NCI-H1930 (cell line): Measurements from ENCODE around the gene SLC27A2.

Source experiments
- DNase-seq, 2 experiments: peaks; one replicate each; lab custom pipeline; 2025; lab: John Stamatoyannopoulos, UW

SLC27A2 gene

DNA sequence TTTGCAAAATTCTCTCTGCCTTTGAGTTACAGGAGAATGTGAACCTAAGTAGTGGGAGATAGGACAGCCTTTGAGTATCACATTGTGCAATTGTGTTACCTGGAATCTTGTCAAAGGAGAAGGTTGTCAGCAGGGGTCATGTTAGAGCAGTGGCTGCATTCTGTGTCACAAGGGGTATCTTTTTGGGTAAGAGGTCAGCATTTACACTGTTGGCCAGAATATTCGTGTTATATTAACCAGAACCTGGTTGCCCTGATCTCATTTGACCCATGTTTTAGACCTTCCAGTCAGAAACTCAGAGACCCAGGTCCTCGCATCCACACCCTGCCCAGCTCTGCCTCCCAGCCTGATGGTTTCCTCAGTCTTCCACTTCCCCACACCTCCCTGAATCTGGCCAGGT lies 56.3 kb downstream of the SLC27A2 start:
- no peak for DNase-seq

DNA sequence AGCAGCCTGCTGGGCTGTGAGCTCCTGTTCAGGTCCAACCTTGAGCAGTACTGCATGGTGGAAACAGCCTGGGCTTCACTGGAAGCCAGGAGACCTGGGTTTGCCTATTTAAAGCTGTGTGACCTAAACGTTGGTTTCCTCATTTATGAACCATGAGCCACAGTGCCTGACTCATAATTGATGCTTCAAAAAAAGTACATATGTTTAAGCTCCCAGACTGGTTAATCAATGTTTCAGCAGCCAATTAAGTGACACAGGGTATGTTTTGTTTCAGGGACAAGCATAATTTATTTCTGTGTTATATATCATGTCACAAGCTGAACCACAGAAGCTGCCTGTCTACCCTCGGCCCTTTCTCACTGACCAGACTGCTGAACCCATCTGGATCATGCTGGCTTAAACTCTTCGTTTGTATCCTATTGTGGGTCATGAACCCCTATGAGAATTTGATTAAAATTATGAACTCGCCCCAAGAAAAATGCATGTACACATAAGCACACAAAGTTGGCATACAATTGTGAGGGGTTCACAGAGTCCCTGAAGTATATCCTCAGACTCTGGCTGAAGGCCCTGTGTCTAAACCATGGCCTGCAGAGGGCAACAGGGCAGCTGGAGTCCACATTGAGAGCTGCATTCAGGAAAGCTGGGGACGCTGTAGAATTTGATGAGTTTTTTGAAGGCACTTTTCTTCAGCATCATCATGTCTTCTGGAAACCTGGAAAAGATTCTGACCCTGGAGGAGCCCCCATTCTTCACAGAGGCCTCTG lies 59.9 kb downstream of the SLC27A2 start:
- no peak for DNase-seq

- DNase-seq = no peak
These were observed 62.2 kb downstream of the SLC27A2 start for GRCh38 chr15:50244153-50244552.

DNA sequence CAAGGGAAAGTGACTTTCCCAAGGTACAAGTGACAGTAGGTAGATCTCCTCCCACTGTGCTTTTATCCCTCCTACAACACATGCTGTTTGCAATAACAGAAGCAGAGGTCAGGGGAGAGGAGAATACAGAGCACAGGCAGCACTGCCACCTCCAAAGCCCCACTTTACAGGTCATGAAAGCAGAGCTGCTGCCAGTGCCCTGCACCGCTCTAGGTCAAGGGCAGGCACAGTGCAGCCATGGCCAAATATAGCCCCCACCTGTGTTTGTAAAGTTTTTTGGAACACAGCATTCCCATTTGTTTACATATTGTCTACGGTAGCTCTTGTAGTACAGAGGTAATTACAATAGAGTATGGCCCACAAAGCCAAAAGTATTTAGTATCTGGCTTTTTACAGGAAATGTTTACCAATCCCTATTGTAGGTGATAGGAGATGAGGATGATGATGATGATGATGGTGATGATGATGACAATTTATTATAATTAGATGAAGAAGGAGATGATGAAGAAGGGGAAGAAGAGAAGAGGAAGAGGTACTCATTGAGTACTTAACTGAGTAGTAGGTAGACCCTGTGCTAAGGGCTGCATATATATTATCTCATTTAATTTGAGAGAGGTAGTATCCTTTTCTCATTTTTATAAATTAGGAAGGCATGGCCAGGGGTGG lies 63.1 kb downstream of the SLC27A2 start:
- no peak for DNase-seq

GRCh38 chr15:50246631-50247030 lies 64.6 kb downstream of the SLC27A2 start:
- no peak for DNase-seq

- no peak for DNase-seq
These were observed 66.0 kb downstream of the SLC27A2 start for GRCh38 chr15:50247819-50248655.

DNA sequence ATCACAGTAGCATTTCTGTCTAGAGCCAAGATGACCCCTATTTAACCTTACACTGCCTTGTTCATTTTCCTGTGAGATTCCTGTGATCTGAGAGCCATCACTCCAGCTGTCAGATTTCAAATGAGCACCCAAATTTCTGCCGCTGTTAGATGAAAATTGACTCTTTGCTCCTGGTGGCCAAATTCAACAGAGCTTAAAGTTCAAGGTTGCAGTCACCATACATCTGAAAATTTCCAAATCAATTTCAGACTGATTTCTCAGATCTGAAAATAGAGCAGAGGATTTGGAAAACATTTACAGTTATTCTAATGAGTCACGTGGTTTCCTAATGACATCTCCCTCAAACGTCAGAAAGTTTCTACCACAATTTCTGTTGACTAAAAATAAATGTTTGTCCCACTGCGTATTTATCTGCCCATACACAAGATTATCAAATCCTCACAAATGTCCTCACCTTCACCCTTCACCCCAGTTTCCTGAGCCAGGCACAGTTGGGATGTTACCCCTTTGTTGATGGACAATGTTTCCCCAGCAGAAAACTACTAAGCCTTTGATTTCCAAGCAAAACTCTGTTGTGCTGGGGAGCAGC lies 67.1 kb downstream of the SLC27A2 start:
- no peak for DNase-seq

DNA sequence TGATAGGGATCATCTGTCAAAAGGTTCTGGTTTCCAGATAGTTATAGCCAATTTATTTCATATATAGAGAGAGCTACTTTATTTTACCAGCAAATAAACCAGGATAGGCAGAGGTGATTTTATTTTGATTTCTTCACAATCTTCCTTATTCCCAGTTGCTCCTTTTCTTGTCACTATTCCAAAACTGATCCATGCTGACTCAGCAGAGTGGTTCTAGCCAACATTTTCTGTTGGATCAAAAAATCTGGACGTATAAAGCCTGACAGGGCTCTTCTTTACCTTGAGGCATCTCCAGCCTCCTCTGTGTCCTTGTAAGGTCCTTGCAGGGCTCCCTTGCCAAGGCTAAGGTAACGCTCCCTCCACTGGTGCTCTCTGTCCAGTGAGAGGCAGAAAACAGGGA lies 67.7 kb downstream of the SLC27A2 start:
- no peak for DNase-seq

- no peak for DNase-seq
These were observed 68.9 kb downstream of the SLC27A2 start for GRCh38 chr15:50250760-50251394.

DNA sequence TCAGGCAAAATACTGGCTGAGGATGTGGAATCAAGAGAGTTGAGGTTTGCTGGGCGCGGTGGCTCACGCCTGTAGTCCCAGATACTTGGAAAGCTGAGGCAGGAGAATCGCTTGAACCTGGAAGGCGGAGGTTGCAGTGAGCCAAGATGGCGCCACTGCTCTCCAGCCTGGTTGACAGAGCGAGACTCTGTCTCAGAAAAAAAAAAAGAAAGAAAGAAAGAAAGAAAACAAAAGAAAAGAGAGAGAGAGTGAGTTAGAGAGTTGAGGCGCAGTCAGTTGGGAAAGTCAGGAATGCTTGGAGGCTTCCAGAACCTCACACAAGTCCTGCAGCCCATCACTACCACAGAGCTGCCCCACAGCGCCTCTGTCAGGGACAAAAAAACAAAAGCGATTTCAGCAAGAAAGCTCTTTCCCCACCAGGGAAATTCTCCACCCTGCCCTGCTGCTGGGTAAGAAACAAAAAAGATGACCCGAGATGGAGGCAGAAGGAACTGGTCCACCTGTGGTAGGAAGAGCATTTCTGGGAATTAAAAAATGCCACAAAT lies 69.7 kb downstream of the SLC27A2 start:
- no peak for DNase-seq

DNA sequence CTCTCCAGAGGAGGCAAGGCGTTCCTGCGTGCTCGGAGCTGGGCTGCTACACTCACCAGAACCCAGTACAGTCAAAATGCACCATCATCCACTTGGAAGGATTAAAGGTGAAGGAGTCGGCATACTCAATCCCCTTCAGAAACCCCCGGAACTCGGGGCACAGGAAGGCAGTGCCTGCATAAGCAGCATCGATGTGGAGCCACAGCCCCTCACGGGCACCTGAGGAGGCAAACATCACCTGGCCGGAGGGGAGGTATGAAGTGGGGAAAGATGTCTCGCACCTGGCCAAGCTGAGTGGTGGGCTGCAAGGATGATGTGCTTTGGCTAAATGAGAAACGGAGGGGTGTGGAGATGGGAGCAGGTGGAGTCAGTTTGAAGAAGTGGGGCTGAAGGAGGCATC lies 70.6 kb downstream of the SLC27A2 start:
- DNase-seq = no peak

DNA sequence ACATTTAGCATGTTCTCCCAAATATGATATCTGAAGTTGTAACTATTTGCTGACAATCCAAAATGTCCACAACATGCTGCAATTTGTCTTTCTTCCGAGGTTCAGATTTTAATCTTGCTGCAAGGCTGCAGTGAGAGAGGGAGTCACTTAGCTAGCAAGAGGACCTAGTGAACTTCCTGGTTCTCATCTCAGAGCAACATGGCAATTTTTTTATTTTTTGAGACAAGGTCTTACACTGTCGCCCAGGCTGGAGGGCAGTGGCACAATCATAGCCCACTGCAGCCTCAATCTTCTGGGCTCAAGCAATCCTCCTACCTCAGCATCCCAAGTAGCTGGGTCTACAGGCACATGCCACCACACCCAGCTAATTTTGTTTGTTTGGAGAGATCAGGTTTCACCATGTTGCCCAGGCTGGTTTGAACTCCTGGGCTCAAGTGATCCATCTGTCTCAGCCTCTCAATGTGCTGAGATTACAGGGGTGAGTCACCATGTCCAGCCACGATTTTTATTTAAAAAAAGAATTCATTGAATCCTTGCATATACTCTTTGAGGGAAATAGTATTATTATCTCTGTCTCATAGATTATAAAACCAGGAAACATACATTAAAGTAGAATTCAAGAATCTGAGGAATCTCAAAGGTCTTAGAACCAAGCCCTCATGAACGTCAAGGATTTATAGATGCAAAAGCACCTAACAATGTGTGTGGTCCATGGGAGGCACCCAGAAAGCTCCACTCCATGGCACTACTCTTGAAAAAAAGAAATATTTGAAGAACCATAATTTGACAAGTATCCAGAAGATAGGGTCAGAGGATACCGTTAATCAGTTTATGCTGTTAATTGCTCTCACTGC lies 74.4 kb downstream of the SLC27A2 start:
- no peak for DNase-seq

DNA sequence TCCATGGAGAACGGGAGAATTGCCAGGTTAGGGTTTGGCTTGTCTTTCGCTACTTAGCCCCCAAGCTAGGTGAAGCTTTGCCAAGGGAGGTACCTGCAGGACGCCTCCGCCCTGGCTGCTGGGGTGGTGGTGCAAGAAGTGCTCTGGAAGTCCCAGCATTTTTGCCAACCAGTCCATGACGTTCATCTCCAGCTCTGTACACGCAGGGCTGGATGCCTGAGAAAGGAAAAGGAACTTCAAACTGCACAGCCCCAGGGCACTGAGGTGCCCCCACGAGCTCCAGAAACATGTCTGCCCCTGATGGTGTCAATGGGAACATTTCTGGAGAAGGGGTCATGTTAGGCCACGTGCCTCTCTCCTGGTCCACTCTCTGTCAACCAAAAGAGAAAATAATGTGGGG lies 75.3 kb downstream of the SLC27A2 start:
- no peak for DNase-seq

GRCh38 chr15:50257924-50258323 lies 75.9 kb downstream of the SLC27A2 start:
- no peak for DNase-seq

DNA sequence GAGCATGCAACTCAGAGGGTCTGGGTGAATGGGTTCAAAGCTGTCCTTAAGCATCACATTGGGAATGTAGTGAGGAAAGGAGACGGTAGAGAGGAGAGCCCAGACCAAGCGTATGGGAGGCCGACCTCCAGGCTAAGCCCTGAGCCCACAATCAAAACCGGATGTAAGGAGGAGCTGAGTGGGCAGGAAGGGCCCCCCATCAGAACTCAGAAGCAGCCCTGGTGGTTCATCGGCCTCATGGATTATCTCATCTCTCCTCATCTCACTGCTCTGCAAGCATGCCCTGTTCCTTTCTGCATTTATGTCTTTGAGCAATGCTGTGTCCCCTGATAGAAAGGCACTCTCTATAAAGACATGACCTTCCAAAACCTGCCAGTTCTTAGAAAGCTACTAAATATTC lies 77.3 kb downstream of the SLC27A2 start:
- no peak for DNase-seq

DNA sequence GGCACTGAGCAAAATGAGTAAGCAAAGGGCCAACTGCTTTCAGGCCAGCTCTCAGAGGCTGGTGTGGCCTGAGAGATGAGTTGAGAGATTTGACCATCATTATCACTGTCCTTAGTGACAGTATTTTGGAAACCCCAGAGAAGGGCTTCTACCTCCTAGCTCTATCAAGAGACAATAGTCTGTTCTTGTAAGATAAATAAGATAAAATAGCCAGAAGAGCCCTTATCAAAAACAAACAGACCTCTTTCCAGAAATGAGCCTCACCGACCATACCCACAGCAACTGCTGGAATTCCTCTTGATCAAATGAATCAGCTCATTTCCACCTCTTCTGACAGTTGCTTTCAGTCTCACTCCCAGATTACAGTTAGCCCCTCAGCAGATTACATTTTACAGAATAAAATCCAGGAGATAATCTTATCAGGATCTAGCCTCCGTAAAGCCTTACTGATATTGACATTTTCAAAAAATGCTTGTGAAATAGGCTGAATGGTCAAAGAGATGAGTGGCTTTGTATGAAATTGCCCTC lies 79.0 kb downstream of the SLC27A2 start:
- DNase-seq = no peak

GRCh38 chr15:50261981-50262380 lies 80.0 kb downstream of the SLC27A2 start:
- no peak for DNase-seq

- DNase-seq = no peak
These were observed 80.5 kb downstream of the SLC27A2 start for GRCh38 chr15:50262533-50262932.

- no peak for DNase-seq
These were observed 83.6 kb downstream of the SLC27A2 start, which contains the start of gene HDC for GRCh38 chr15:50265620-50266019. HDC (minus strand) TSS chr15:50265726; CDS start chr15:50265623, 103 bp downstream.

DNA sequence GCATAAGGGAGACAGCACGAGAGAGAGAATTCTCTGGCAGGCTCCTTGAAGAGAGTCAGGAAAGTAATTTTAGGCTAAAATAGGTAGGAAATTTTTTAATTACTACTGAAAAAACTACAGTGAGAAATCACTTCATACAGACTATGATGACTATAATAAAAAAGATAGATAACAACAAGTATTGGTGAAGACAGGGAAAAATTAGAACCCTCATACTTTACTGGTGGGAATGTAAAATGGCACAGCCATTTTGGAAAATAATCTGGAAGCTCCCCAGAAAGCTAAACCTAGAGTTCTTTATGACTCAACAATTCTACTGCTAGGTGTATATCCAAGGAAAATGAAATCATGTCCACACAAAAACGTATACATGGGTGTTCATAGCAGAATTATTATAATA lies 85.6 kb downstream of the SLC27A2 start:
- DNase-seq = no peak
